GM19193 (cell line): ENCODE results near the gene FERD3L.

ENCODE experiments used
- POLR2A ChIP-seq: IDR thresholded peaks from 4 replicates; pipeline ENCODE4 v1.6.1; 2011; ENCODE audit not compliant: insufficient read depth, insufficient read length; ENCODE audit errors: extremely low read depth

Gene FERD3L

GRCh38 chr7:19119870-19120486 is 25.2 kb downstream of the FERD3L start:
- TF ChIP-seq POLR2A: no peak

- TF ChIP-seq POLR2A: no peak
These were observed 25.8 kb downstream of the FERD3L start for GRCh38 chr7:19119372-19119771.

GRCh38 chr7:19118636-19119371 is 26.4 kb downstream of the FERD3L start:
- TF ChIP-seq POLR2A: no peak

GRCh38 chr7:19117870-19118608 is 27.2 kb downstream of the FERD3L start:
- TF ChIP-seq POLR2A: no peak

- no peak for TF ChIP-seq POLR2A
These were observed 27.9 kb downstream of the FERD3L start, which contains the start of gene TWIST1 for GRCh38 chr7:19117091-19117869. TWIST1 (minus strand) TSS chr7:19117636; CDS start chr7:19117321, 315 bp downstream.

GRCh38 chr7:19116121-19117090 is 28.8 kb downstream of the FERD3L start:
- no peak for TF ChIP-seq POLR2A

GRCh38 chr7:19114551-19114855 is 30.7 kb downstream of the FERD3L start:
- TF ChIP-seq POLR2A: no peak

GRCh38 chr7:19113855-19114550 is 31.2 kb downstream of the FERD3L start:
- TF ChIP-seq POLR2A: no peak

- TF ChIP-seq POLR2A: no peak
These were observed 32.2 kb downstream of the FERD3L start for GRCh38 chr7:19113002-19113350.

GRCh38 chr7:19112274-19113001 is 32.8 kb downstream of the FERD3L start:
- TF ChIP-seq POLR2A: no peak

GRCh38 chr7:19111474-19112273 is 33.5 kb downstream of the FERD3L start:
- TF ChIP-seq POLR2A: no peak

- TF ChIP-seq POLR2A: no peak
These were observed 34.4 kb downstream of the FERD3L start for GRCh38 chr7:19110776-19111175.
